Neural cell (in vitro differentiated cells): ENCODE results near the gene RPS18. TPM values are rescaled to one million over a fixed set of nuclear protein-coding genes. Genes with fewer than 3 reads are reported as not detected.

ENCODE experiments used
- H2AFZ ChIP-seq: fragments of 200-600, 300-800 bp; sonication (generic), shearing (Covaris generic); 2 replicates; pipeline ENCODE4 v1.6.0; 2014; ENCODE audit warnings: low read depth, mild to moderate bottlenecking, antibody characterized with exemption, low read length, moderate library complexity
- H3F3A ChIP-seq: fragments of 200-600 bp; shearing (Covaris generic); 2 replicates; pipeline ENCODE4 v1.6.1; 2016; ENCODE audit warnings: mild to moderate bottlenecking, moderate library complexity, mixed read lengths, antibody characterized with exemption, low read length; ENCODE audit not compliant: insufficient read depth, poor library complexity, severe bottlenecking
- H3K27ac ChIP-seq: fragments of 200-600, 300-800 bp; sonication (generic), shearing (Covaris generic); 2 replicates; pipeline ENCODE4 v1.5.1; 2014; ENCODE audit warnings: mild to moderate bottlenecking, low read length, moderate library complexity
- H3K27me3 ChIP-seq: fragments of 300-800, 200-600 bp; sonication (generic), shearing (Covaris generic); 2 replicates; pipeline ENCODE4 v1.6.0; 2014; ENCODE audit warnings: mild to moderate bottlenecking, low read depth, low read length, moderate library complexity; ENCODE audit not compliant: insufficient read depth
- H3K36me3 ChIP-seq: fragments of 300-800, 200-600 bp; sonication (generic), shearing (Covaris generic); 2 replicates; pipeline ENCODE4 v1.5.1; 2014; ENCODE audit warnings: mild to moderate bottlenecking, antibody characterized with exemption, low read length, moderate library complexity; ENCODE audit not compliant: insufficient read depth
- H3K4me2 ChIP-seq: fragments of 300-800, 200-600 bp; sonication (generic), shearing (Covaris generic); 2 replicates; pipeline ENCODE4 v1.6.0; 2014; ENCODE audit warnings: mild to moderate bottlenecking, low read length
- H3K4me3 ChIP-seq: fragments of 300-800, 200-600 bp; sonication (generic), shearing (Covaris generic); 2 replicates; pipeline ENCODE4 v1.5.1; 2014; ENCODE audit warnings: mild to moderate bottlenecking, low read length, moderate library complexity
- H3K79me2 ChIP-seq: fragments of 200-600 bp; shearing (Covaris generic); replicated peaks from 2 replicates; pipeline ENCODE4 v1.6.0; 2014; ENCODE audit warnings: mild to moderate bottlenecking, low read length, moderate library complexity; ENCODE audit not compliant: insufficient read depth
- H3K9ac ChIP-seq: fragments of 300-800, 200-600 bp; sonication (generic), shearing (Covaris generic); 2 replicates; pipeline ENCODE4 v1.6.1; 2016; ENCODE audit warnings: mild to moderate bottlenecking, low read length, mixed read lengths
- H3K9me2 ChIP-seq: fragments of 200-600 bp; shearing (Covaris generic); 2 replicates; pipeline ENCODE4 v1.6.1; 2016; ENCODE audit warnings: mild to moderate bottlenecking, low read length, mixed read lengths; ENCODE audit not compliant: insufficient read depth
- H3K9me3 ChIP-seq: fragments of 200-600, 300-800 bp; sonication (generic), shearing (Covaris generic); 2 replicates; pipeline ENCODE4 v1.6.1; 2016; ENCODE audit warnings: mild to moderate bottlenecking, mixed run types, low read length, moderate library complexity, mixed read lengths
- H4K20me1 ChIP-seq: fragments of 200-600 bp; shearing (Covaris generic); 2 replicates; pipeline ENCODE4 v1.6.1; 2016; ENCODE audit warnings: mild to moderate bottlenecking, mixed run types; ENCODE audit not compliant: insufficient read depth
- EZH2 ChIP-seq: fragments of 200-600, 300-800 bp; shearing (Covaris generic), sonication (generic); IDR thresholded peaks from 2 replicates; pipeline ENCODE4 v1.6.1; 2014; ENCODE audit warnings: antibody characterized with exemption, low read length, borderline replicate concordance, mild to moderate bottlenecking; ENCODE audit not compliant: insufficient read depth, poor library complexity, severe bottlenecking
- MXI1 ChIP-seq: fragments of 450-650 bp; conservative IDR thresholded peaks from 2 replicates; pipeline ENCODE4 v1.6.1; 2014; ENCODE audit warnings: antibody characterized with exemption, mild to moderate bottlenecking; ENCODE audit not compliant: poor library complexity, severe bottlenecking
- RAD21 ChIP-seq: fragments of 450-650 bp; conservative IDR thresholded peaks from 2 replicates; pipeline ENCODE4 v1.6.1; 2014; ENCODE audit warnings: antibody characterized with exemption, mild to moderate bottlenecking, moderate library complexity
- TAF1 ChIP-seq: IDR thresholded peaks from 2 replicates; pipeline ENCODE4 v1.6.1; 2012; ENCODE audit warnings: low read depth
- polyA plus RNA-seq: library from polyadenylated mRNA; depleted of rRNA; stranded (reverse); fragments of >200 nt; gene quantifications from 2 replicates; pipeline ENCODE4 v1.2.3, GENCODE V29; 2014
- TF ChIP-seq, protein P1 (sequence below): IDR thresholded peaks from 2 replicates; pipeline ENCODE4 v1.6.1; 2012; ENCODE audit warnings: borderline replicate concordance
- TF ChIP-seq, protein P2 (sequence below): fragments of 450-650 bp; IDR thresholded peaks from 2 replicates; pipeline ENCODE4 v1.5.1; 2014; ENCODE audit warnings: antibody characterized with exemption, mild to moderate bottlenecking, moderate library complexity; ENCODE audit not compliant: poor library complexity, severe bottlenecking

The RPS18 gene
- polyA plus RNA-seq, 1 donor from 2014 or later: 2,078 TPM

DNA sequence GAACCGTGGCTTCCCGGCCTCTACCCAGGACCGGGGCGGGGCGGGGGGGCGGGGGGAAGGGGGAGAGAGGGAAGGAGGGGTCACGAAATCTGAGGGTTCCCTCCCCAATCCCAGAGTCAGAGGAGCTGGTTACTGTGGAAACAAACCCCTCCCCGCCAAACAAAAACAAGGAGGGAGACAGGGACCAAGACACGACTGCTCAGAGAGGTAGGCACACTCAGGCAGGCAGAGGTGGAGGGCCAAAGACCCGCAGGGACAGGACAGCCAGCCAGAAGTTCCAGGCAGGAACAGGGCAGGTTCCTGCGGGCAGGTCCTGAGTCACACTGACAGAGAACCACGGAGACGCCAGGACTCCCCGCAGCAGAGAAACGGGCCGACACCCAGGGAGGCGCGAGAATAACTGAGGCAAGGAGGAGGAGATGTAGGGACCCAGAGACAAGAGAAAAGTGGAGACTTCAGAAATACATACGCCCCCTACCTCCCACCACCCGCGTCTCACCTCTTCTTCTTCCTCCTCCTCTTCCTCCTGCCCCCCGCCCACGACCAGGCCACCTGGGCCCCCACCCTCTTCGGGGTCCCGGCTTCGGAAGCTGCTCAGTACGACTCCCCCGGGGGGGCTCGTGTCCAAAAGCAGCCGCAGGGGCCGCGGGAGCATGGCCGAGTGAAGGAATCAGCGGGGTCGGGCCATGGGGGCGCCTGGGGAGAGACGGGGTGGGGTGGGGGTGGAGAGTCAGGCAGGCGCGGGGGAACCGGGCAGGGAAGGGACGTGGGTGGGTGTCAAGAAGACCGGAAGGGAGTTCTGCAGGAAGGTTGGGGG is 26.3 kb downstream of the RPS18 start:
- Histone ChIP-seq H3K9me2 (no peaks in the 10 kb centered on the region), H2AFZ (peak overlapping the region; percentile 77), H3K79me2 (peaks cover 12% of the 10 kb centered on the region), H3K4me2 (peak overlapping the region; percentile 68), H3K4me3 (peak overlapping the region; percentile 91), H3K27ac (peak overlapping the region; percentile 96), H3K36me3 (no peaks in the 10 kb centered on the region), H3K9me3 (no peaks in the 10 kb centered on the region), H4K20me1 (no peaks in the 10 kb centered on the region), H3K9ac (peak overlapping the region; percentile 94), H3K27me3 (no peaks in the 10 kb centered on the region), H3F3A (no peaks in the 10 kb centered on the region)
- TF ChIP-seq, protein P1, sequence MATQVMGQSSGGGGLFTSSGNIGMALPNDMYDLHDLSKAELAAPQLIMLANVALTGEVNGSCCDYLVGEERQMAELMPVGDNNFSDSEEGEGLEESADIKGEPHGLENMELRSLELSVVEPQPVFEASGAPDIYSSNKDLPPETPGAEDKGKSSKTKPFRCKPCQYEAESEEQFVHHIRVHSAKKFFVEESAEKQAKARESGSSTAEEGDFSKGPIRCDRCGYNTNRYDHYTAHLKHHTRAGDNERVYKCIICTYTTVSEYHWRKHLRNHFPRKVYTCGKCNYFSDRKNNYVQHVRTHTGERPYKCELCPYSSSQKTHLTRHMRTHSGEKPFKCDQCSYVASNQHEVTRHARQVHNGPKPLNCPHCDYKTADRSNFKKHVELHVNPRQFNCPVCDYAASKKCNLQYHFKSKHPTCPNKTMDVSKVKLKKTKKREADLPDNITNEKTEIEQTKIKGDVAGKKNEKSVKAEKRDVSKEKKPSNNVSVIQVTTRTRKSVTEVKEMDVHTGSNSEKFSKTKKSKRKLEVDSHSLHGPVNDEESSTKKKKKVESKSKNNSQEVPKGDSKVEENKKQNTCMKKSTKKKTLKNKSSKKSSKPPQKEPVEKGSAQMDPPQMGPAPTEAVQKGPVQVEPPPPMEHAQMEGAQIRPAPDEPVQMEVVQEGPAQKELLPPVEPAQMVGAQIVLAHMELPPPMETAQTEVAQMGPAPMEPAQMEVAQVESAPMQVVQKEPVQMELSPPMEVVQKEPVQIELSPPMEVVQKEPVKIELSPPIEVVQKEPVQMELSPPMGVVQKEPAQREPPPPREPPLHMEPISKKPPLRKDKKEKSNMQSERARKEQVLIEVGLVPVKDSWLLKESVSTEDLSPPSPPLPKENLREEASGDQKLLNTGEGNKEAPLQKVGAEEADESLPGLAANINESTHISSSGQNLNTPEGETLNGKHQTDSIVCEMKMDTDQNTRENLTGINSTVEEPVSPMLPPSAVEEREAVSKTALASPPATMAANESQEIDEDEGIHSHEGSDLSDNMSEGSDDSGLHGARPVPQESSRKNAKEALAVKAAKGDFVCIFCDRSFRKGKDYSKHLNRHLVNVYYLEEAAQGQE: no peak
- TF ChIP-seq TAF1: no peak
- TF ChIP-seq MXI1: no peak
- no peak for TF ChIP-seq EZH2
- TF ChIP-seq, protein P2, sequence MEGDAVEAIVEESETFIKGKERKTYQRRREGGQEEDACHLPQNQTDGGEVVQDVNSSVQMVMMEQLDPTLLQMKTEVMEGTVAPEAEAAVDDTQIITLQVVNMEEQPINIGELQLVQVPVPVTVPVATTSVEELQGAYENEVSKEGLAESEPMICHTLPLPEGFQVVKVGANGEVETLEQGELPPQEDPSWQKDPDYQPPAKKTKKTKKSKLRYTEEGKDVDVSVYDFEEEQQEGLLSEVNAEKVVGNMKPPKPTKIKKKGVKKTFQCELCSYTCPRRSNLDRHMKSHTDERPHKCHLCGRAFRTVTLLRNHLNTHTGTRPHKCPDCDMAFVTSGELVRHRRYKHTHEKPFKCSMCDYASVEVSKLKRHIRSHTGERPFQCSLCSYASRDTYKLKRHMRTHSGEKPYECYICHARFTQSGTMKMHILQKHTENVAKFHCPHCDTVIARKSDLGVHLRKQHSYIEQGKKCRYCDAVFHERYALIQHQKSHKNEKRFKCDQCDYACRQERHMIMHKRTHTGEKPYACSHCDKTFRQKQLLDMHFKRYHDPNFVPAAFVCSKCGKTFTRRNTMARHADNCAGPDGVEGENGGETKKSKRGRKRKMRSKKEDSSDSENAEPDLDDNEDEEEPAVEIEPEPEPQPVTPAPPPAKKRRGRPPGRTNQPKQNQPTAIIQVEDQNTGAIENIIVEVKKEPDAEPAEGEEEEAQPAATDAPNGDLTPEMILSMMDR: peak; percentile 27

DNA sequence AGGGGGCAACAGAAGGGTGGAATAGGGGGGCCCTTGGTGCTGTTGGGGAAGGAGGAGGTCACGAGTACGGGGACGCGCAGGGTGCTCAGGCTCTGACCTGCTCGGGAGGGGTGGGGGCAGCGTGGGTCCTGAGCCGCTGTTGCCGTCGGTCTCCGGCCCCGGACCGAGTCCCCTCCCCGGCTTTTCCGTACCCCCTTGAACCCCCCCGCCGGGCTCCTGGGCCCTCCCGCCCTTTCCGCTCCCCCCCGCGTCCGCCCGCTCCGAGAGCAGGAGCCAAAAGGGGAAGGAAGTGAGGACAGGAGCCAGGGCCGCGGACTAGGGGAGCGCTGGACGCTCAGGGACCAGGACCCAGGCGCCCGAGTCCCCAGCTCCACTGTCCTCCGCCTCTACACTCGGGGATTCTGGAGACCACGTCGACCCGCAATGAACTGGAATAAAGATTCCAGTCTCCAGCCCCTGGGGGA is 26.9 kb downstream of the RPS18 start, which contains the start of gene RGL2:
RGL2 (minus strand) TSS at position 170 of the 464 bp plus-strand sequence. CDS start 332 bp downstream, outside the sequence.
- TF ChIP-seq RAD21: no peak
- TF ChIP-seq, protein P1: no peak
- no peak for TF ChIP-seq MXI1
- Histone ChIP-seq H2AFZ (peak within 1 kb of the TSS; percentile 77), H3K36me3 (no peaks in the 10 kb centered on the region), H3F3A (no peaks in the 10 kb centered on the region), H3K9ac (peak within 1 kb of the TSS; percentile 94), H3K9me3 (no peaks in the 10 kb centered on the region), H4K20me1 (no peaks in the 10 kb centered on the region), H3K79me2 (peaks cover 12% of the 10 kb centered on the region), H3K4me3 (peak within 1 kb of the TSS; percentile 91), H3K27ac (peak within 1 kb of the TSS; percentile 96), H3K9me2 (no peaks in the 10 kb centered on the region), H3K4me2 (peak within 1 kb of the TSS; percentile 68), H3K27me3 (no peaks in the 10 kb centered on the region)
